NCI-H1105 (cell line): ENCODE results near the gene DPF3.

Experiments
- DNase-seq: peaks from one replicate; lab custom pipeline; 2025; lab: John Stamatoyannopoulos, UW

Gene DPF3

DNA sequence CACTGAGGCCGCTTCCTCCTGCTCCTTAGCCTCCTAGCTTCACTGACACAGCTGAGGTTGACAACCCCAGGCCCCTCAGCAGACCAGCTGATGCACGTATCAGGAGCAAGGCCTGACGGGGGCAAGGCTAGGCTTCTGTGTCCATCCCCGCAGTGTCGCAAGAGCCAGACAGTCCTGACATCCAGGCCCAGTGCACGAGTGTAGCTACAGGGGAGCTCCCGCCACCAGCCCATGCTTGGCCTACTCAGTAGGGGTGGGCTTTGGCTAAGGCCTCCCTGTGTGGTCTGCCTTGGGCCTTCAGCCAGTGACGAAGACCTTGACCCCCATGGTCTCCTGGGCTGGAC is 179.1 kb downstream of the DPF3 start:
- DNase-seq, result no peak

DNA sequence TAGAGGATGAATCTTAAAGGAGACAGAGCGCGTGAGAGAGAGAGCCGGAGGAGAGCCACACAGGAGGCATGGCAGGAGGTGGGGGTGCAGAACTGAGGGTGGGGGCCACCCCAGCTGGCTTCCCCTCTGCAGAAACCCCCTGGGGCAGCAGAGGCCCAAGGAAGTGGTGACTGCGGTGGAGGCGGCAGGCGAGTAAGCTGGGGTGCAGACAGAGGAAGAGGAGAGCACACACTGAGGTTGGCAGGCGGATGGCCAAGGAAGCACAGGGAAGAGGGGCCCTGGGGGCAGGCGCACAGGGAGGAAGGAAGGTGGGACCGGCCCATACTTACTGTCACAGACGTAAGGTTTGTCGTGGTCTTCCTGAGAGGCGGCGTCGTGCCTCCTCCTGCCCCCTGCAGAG is 179.8 kb downstream of the DPF3 start:
- no peak for DNase-seq

DNA sequence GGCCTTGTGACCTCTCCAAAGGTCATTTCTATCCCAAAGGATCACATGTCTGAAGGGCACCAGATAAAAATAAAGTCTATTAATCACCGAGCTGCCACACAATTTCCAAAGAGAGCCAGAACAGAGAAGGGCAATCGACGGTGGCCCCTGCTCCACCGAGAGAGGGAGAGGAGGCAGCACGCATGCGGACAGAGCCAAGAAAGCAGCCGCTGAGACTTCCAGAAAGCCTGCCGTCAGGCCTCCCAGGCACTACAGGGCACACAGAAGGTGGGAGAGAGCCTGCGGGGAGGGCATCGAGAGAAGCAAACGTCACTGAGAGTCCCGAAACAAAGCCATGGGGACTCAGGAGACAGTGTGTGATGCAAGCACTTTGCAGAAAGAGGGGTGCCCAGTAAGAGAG is 182.0 kb downstream of the DPF3 start:
- no peak for DNase-seq

GRCh38 chr14:72709916-72710611 is 183.8 kb downstream of the DPF3 start:
- DNase-seq, result no peak

GRCh38 chr14:72708708-72709475 is 185.0 kb downstream of the DPF3 start:
- DNase-seq, result no peak

GRCh38 chr14:72708222-72708621 is 185.7 kb downstream of the DPF3 start:
- DNase-seq, result no peak

- no peak for DNase-seq
Observed at GRCh38 chr14:72706485-72706884, 187.4 kb downstream of the DPF3 start.

DNA sequence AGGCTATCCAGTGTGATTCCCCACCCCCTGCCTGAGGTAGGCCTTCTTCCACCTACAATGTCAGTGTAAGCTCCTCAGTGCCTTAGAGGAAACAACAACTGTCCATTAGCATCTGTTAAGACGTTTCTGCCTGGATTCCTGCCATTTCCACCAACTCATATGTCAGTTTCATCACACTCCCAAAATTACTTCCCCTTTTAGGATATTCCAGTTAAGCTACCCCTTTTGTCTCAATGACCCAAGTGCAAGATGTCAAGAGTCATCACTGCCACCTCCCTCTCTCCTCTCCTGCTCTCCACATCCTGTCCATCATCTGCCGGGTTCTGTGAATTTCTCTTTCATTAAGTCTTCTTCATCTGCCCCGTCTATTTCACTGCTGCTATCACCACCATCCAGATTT is 189.4 kb downstream of the DPF3 start:
- no peak for DNase-seq

GRCh38 chr14:72701605-72702004 is 192.3 kb downstream of the DPF3 start:
- no peak for DNase-seq

GRCh38 chr14:72701237-72701565 is 192.7 kb downstream of the DPF3 start:
- DNase-seq, result no peak

GRCh38 chr14:72700338-72701236 is 193.3 kb downstream of the DPF3 start:
- DNase-seq, result no peak

- DNase-seq, result no peak
Observed at GRCh38 chr14:72699852-72700257, 194.0 kb downstream of the DPF3 start.

DNA sequence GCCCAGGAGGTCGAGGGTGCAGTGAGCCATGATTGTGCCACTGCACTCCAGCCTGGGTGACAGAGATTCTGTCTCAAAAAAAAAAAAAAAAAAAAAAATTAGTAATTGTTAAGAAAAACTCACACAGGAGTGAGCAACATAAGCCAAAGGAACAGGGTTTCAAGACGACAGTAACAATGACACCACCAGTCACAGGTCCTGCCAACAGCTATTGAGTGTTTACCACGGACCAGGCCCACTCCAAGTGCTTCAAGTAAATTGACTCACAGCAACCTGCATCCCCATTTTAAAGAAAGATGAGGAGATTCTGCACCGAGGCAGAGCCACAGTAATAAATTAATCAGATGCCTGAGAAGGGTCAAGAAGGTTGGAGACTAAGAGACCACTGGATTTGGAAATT is 194.5 kb downstream of the DPF3 start:
- no peak for DNase-seq

DNA sequence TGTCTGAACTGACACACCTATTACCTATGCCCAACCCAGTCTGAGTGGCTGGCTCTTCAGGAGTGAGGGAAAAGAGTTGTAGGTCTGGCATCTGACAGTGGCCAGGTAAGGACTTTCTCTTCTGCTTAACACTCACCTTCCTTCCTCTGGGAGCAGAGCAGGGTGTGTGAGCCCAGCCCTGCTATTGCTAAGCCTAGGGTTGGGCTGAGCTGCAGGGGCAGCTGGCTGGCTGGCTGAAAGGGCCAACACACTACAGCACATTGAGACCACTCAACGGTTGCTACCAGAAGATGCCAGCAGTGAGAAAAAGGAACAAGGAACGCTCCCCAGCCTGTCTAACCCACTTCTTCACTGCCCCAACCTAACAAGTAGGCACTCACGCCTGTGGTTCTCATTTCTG is 201.2 kb downstream of the DPF3 start:
- DNase-seq, result peak; percentile 20

- no peak for DNase-seq
Observed at GRCh38 chr14:72690324-72690723, 203.6 kb downstream of the DPF3 start.

GRCh38 chr14:72688990-72689671 is 204.8 kb downstream of the DPF3 start:
- DNase-seq, result no peak

DNA sequence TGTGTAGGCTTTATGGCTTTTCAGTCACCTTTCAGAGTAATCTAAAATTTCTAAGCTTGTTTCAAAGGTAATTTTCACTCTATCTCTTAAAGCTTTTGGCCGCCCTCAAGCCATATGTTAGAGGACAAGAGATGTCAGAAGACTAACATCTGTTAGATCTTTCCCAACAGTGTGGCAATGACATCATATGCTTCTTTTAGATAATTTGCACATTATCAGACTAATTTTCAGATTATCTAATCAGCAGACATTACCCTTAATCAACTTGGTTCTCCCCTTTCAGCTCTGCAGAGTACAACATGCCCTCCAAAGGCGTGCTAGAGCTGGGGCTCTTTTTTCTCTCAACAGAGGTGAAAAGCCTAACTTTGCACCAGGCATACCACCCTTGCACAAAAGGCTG is 207.1 kb downstream of the DPF3 start:
- no peak for DNase-seq

DNA sequence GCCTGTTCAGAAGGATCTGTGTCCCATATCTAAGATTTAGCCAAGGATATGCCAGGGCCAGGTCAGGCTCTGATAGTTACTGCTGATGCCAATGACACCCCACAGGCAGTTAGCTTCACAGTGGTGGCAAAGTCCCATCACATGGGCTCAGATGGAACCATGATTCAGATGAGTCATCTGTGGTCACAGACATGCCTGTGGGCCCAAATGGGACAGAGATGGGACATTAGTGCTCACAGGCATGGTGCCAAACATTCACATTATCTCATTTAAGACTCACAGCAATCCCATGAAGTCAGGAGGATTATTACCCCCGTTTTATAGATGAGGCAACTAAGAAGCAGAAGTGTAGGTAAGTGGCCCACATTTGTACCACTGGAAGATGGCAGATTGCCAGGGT is 207.8 kb downstream of the DPF3 start:
- DNase-seq, result no peak

GRCh38 chr14:72685456-72685855 is 208.4 kb downstream of the DPF3 start:
- DNase-seq, result no peak

DNA sequence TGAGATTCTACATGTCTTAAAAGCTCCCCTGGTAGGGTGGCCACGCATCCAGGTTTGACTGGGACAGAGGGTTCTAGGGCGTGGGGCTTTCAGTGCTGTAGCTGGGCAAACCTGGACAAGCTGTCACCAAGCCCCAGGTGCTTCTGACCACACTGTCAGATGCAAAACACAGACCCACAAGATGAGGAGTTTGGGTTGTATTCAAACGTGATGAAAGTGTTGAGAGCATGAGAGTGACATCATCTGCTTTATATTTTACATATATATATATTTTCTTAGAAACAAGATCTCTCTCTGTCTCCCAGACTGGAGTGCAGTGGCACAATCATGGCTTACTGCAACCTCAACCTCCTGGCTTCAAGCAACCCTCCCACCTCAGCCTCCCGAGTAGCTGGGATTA is 210.1 kb downstream of the DPF3 start:
- DNase-seq, result no peak

DNA sequence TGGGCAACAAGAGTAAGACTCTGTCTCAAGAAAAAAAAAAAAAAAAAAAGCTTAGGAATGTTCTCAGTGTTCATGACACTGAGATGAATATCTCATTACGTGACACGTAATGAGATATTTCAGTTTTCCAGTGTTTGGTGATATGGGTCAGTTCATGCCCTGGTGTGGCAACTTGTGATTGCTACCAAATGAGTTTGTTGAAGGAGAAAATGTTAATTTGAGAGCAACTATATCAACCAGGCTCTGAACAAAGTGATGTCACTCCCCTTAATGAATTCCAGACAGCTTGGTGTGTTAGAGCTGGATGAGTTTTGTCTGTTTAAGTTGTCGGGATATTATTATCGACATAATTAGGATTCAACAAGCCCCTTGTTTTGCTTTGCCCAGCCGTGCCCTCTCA is 211.7 kb downstream of the DPF3 start:
- no peak for DNase-seq

DNA sequence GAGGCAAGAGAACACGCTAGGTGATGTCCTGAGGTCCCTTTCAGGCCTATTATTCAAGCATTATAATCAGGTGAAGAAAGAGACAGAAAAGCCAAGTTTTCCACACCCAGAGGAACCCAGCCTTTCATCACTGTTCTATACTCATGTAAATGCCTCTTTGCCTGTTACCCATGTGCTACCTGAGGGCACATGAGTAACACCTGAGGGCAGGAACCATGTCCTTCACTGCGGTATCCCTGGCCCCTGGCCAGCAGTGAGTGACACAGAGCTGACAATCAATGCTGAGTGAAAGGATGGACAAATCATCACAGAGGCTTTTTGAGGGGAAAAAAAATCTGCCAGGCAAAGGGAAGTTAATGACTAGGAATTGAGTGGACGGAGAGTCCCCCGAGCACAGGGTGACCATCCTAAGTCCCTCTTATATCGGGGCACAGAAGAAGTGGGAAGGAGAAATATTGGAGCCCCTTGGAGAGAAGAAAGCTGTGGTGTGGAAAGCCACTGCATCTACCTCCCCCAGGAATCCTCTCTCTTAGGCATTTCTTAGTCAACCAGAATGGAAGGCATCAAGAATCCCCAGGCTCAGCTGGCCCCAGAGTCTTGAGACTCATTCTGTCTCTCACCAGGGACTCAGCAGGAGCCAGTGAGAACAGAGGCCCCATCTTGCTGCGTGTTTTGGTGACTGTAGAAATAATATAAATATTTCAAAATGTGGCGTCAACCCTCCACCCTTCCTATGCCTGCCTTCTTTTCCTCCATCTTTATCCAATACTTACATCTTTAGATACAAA is 212.9 kb downstream of the DPF3 start:
- DNase-seq, result no peak
